Smooth muscle cell of trachea (primary cell): ENCODE results near the gene MANBA. TPM values are rescaled to one million over a fixed set of nuclear protein-coding genes. Genes with fewer than 3 reads are reported as not detected.

Source experiments
- total RNA-seq: library from RNA; depleted of rRNA; stranded (reverse); fragments of >200 nt; gene quantifications from 2 replicates; pipeline ENCODE4 v1.2.1, GENCODE V29; 2014

The MANBA gene
- 56.6 and 107 TPM in 2 replicates for total RNA-seq

DNA sequence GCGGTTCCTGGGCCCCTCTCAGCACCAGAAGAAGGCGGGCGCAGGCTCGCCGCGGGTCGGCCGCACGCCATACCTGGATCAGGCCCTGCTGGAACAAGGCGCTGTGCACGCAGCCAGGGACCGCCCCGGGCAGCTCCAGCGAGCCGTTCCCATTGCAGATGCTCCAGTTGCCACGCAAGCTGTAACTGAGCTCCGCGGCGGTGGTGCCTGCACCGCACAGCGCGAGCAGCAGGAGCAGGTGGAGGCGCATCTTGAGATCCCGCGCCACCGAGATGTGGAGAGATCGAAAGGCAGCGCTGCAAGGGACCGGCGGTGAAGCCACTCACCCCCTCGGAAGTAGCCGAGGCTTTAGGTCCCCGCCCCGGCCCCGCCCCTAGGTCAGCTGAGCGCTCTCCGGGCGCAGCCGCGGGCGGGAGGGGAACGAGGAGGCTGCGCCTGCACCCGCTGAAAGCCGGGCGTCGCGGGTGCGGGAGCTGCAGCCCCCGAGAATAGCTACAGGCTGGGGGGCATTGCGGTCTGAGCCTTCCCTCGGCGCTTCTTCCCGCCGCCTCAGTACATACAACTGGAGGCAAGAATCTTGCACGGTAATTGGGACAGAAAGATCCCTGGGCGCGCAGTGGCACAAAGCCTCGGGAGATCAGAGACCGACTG lies at the start of gene MANBA:
TSS of gene MANBA (minus strand) at position 324 of the 651 bp plus-strand sequence. CDS start at position 250, 74 bp downstream.

Other genes starting within 250 kb of the MANBA start
- gene UBE2D3, start 66.6 kb upstream of the MANBA start, total RNA-seq = 343 and 454 TPM in 2 replicates
- gene CISD2, start 108.0 kb upstream of the MANBA start, total RNA-seq = 20.5 and 26.8 TPM in 2 replicates